Panc1 (cell line): ENCODE data around the gene NFATC2. TPM values are rescaled to one million over a fixed set of nuclear protein-coding genes. Genes with fewer than 3 reads are reported as not detected.
"Not testable (repeated sequence)": the region's sequence is repeated elsewhere in the genome, so short reads cannot be mapped to it uniquely, and the experiment has no call there.

Experiments used
- ATAC-seq: fragments of 200-7000 bp; cut with Tn5 transposase; 2 replicates; pipeline ENCODE4 v1.9.1; 2020; ENCODE audit warnings: mild to moderate bottlenecking, moderate library complexity
- BruUV-seq: library from RNA; stranded (reverse); fragments of 400-500 nt; replicated peaks from 2 replicates; lab custom pipeline; 2021; lab: Mats Ljungman, UMichigan
- CTCF ChIA-PET: fragments of 300-600 bp; sonication (Branson Sonifier 250); formaldehyde crosslinking; loops from one replicate; lab custom pipeline; 2022; ENCODE audit warnings: antibody characterized with exemption; lab: Charles Lee
- POLR2A ChIA-PET: fragments of 300-600 bp; sonication (Branson Sonifier 250); formaldehyde crosslinking; loops from one replicate; lab custom pipeline; 2022; ENCODE audit warnings: antibody characterized with exemption; lab: Charles Lee
- DNase-seq: peaks from one replicate; pipeline ENCODE4 v3.0.0-alpha.2; 2010; ENCODE audit warnings: low read depth, low spot score
- H3K27ac ChIP-seq: 2 replicates; pipeline ENCODE4 v1.5.1; 2011; ENCODE audit warnings: mild to moderate bottlenecking, low read length, inconsistent platforms
- H3K27me3 ChIP-seq: fragments of 200-500 bp; sonication (Bioruptor generic); 2 replicates; pipeline ENCODE4 v1.6.0; 2014; ENCODE audit warnings: low read length, inconsistent platforms; ENCODE audit not compliant: control insufficient read depth, insufficient read depth
- H3K36me3 ChIP-seq: fragments of 200-500 bp; sonication (Bioruptor generic); 2 replicates; pipeline ENCODE4 v1.5.1; 2014; ENCODE audit warnings: inconsistent platforms, mild to moderate bottlenecking, low read length, moderate library complexity; ENCODE audit not compliant: control insufficient read depth, insufficient read depth
- H3K4me1 ChIP-seq: 2 replicates; pipeline ENCODE4 v1.5.1; 2011; ENCODE audit warnings: inconsistent platforms, mild to moderate bottlenecking, low read length, moderate library complexity; ENCODE audit not compliant: control insufficient read depth, insufficient read depth
- H3K4me3 ChIP-seq, 2 experiments: 2 replicates each; pipeline ENCODE4 v1.5.1; 2011 to 2012; ENCODE audit warnings: low read depth in 2 of 2, low read length in 2 of 2, mild to moderate bottlenecking in 2 of 2, inconsistent platforms in 1 of 2, moderate library complexity in 1 of 2
- H3K9me3 ChIP-seq: fragments of 200-500 bp; sonication (Bioruptor generic); 2 replicates; pipeline ENCODE4 v1.5.1; 2014; ENCODE audit warnings: low read depth, mild to moderate bottlenecking, inconsistent platforms, low read length, moderate library complexity; ENCODE audit not compliant: control insufficient read depth, insufficient read depth
- CTCF ChIP-seq: fragments of 450-650 bp; IDR thresholded peaks from 2 replicates; pipeline ENCODE4 v1.5.1; 2017; ENCODE audit warnings: mild to moderate bottlenecking
- POLR2AphosphoS5 ChIP-seq: IDR thresholded peaks from 2 replicates; pipeline ENCODE4 v1.6.1; 2012; ENCODE audit warnings: mild to moderate bottlenecking, low read depth, low read length, moderate library complexity
- REST ChIP-seq, 2 experiments: IDR thresholded peaks; 2 replicates each; pipeline ENCODE4 v1.6.1; 2011 to 2012; ENCODE audit warnings: low read depth in 2 of 2, control low read depth in 1 of 2, low read length in 1 of 2, mild to moderate bottlenecking in 1 of 2, moderate library complexity in 1 of 2; ENCODE audit not compliant: insufficient read depth in 1 of 2
- SIN3A ChIP-seq: IDR thresholded peaks from 2 replicates; pipeline ENCODE4 v1.6.1; 2012; ENCODE audit warnings: low read depth, mild to moderate bottlenecking, low read length, moderate library complexity, borderline replicate concordance; ENCODE audit not compliant: insufficient read depth
- TCF7L2 ChIP-seq: IDR thresholded peaks from 2 replicates; pipeline ENCODE4 v1.6.1; 2011; ENCODE audit warnings: mild to moderate bottlenecking, low read depth, low read length, inconsistent platforms
- in situ Hi-C: cut with HindIII; loops from 2 replicates; pipeline ENCODE4 v1.10.0; 2016; ENCODE audit warnings: low sequenced_read_pairs, low pct_unique_long_range_greater_than_20kb
- intact Hi-C: fragments of 100-400 bp; cut with micrococcal nuclease; formaldehyde crosslinking; loops from one replicate; pipeline ENCODE4 v1.10.0; 2022; ENCODE audit not compliant: unreplicated experiment
- total RNA-seq: library from RNA; stranded (reverse); gene quantifications from one replicate; pipeline ENCODE4 v1.2.1, GENCODE V29; 2021; ENCODE audit not compliant: unreplicated experiment

NFATC2 gene
- total RNA-seq, 1 experiment from 2014 or later = 10.6 TPM

DNA sequence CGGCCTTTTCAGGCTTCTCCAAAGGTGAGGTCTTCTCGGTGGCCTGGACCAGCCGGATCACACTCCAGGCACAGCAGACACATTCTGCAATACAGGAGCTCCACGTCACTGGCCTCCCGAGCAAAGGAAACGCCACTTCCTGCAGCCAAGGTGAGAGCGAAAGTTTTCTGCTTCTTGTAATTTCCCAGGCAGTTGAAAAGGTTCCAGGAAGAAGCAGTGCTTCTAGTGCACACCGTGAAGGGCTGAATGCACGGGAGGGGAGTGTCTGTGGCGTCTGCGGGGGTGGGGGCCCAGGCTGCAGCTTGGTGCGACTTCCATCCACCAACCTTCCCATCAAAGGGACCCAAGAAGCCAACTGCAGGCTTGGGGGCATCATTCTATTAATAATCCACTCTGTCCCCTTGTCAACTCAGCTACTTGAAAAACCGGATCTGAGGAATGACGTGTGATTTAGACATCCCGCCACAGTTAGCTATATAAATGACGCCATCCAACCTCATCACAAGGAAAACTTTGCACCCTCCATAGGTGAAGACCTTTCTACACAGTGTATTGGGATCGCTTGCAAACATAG is 61.1 kb downstream of the NFATC2 start:
- BruUV-seq = no TSS peak
- Histone ChIP-seq H3K4me3 (no peak overlapping the region), H3K9me3 (peaks cover 3% of the 10 kb centered on the region; the same call in 1 of the 2 replicates), H3K4me1 (no peaks in the 10 kb centered on the region), H3K27ac (no peak overlapping the region), H3K27me3 (no peaks in the 10 kb centered on the region), H3K36me3 (no peaks in the 10 kb centered on the region)
- ATAC-seq (no peak), DNase-seq (no peak)
- ChIA-PET POLR2A (no interaction called here), CTCF (no interaction called here)
- intact Hi-C loops = no loop called here
- in situ Hi-C loops = no loop called here
- TF ChIP-seq TCF7L2 (no peak), CTCF (no peak), POLR2AphosphoS5 (no peak), SIN3A (no peak), REST (IDR thresholded peaks at IDR 0.05; ENCODE audit: insufficient read depth in 1 of 2, low read depth in 2 of 2, low read length in 1 of 2) (no peak)

DNA sequence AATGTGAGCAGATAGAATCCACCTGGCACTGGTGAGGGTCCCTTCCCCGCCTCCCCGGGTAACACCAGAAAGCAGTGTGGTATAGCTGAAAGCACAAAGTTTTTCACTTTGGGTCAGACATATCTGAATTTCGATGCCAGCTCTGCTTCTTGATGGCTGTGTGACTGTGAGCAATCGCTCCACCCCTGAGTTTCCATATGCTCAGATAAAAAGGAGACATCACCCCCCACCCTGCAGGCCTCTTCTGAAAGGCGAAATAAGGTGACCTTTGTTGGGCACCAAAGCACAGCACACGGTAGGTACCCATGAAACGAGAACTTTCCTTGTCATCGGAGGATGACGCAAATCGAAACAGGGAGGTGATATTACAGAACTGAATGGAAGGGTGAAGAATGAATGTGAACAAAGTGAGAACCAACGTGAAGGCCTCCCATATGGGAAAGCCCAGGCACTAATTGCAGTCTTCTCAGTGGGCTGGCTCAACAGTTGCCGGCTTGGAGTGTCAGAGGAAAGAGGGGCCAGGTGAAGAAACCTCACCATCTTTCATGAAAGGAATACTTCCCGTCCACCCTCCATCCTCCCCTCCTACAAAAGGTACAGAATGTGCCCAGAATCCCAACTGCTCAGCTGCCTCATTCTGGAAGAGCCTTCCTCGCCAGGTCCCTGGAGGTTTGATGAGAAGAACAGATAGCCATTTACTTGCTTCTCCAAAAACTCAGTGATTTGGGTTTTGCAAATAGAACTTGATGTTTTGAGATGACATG is 61.8 kb downstream of the NFATC2 start:
- CTCF ChIA-PET = no interaction called here
- TF ChIP-seq CTCF = no peak
- no peak for TF ChIP-seq REST (IDR thresholded peaks at IDR 0.05; ENCODE audit: insufficient read depth in 1 of 2, low read depth in 2 of 2, low read length in 1 of 2)
- no peak for TF ChIP-seq TCF7L2
- no peak for TF ChIP-seq POLR2AphosphoS5
- TF ChIP-seq SIN3A = no peak
- H3K27ac ChIP-seq = no peak overlapping the region
- no TSS peak for BruUV-seq
- H3K27me3 ChIP-seq = no peaks in the 10 kb centered on the region
- DNase-seq (no peak), ATAC-seq (no peak)
- POLR2A ChIA-PET = no interaction called here
- intact Hi-C loops = no loop called here
- H3K9me3 ChIP-seq = peaks cover 3% of the 10 kb centered on the region; the same call in 1 of the 2 replicates
- in situ Hi-C loops = no loop called here
- no peak overlapping the region for H3K4me3 ChIP-seq
- H3K4me1 ChIP-seq = no peaks in the 10 kb centered on the region
- no peaks in the 10 kb centered on the region for H3K36me3 ChIP-seq

- H3K4me1 ChIP-seq, BruUV-seq, ATAC-seq, H3K4me3 ChIP-seq, H3K27ac ChIP-seq, H3K27me3 ChIP-seq, H3K9me3 ChIP-seq, DNase-seq, intact Hi-C loops, in situ Hi-C loops, H3K36me3 ChIP-seq: not testable (repeated sequence)
- POLR2A ChIA-PET = interaction anchor here (0.7 kb wide), 1 partner anchor 87 kb away, joined by 4 read pairs; no protein-coding TSS in a partner anchor
- CTCF ChIA-PET = interaction anchor here (0.7 kb wide), 1 partner anchor 38 kb away, joined by 3 read pairs; no protein-coding TSS in a partner anchor
Measured at GRCh38 chr20:51476106-51476505, 66.4 kb downstream of the NFATC2 start.
